A673 (cell line): ENCODE data around the gene SOS1.

ENCODE experiments used
- EZH2 ChIP-seq: fragments of 200-600 bp; sonication (generic); IDR thresholded peaks from 2 replicates; pipeline ENCODE4 v1.6.1; 2017; ENCODE audit warnings: borderline replicate concordance, low read depth, mild to moderate bottlenecking, mixed read lengths, antibody characterized with exemption, low read length; ENCODE audit not compliant: poor library complexity, severe bottlenecking
- TF ChIP-seq, protein P1 (sequence below): fragments of 300-800, 200-600 bp; sonication (generic); conservative IDR thresholded peaks from 2 replicates; pipeline ENCODE4 v1.5.1; 2017; ENCODE audit warnings: low read depth, mild to moderate bottlenecking, antibody characterized with exemption, low read length, moderate library complexity, mixed read lengths

- TF ChIP-seq, protein P1, sequence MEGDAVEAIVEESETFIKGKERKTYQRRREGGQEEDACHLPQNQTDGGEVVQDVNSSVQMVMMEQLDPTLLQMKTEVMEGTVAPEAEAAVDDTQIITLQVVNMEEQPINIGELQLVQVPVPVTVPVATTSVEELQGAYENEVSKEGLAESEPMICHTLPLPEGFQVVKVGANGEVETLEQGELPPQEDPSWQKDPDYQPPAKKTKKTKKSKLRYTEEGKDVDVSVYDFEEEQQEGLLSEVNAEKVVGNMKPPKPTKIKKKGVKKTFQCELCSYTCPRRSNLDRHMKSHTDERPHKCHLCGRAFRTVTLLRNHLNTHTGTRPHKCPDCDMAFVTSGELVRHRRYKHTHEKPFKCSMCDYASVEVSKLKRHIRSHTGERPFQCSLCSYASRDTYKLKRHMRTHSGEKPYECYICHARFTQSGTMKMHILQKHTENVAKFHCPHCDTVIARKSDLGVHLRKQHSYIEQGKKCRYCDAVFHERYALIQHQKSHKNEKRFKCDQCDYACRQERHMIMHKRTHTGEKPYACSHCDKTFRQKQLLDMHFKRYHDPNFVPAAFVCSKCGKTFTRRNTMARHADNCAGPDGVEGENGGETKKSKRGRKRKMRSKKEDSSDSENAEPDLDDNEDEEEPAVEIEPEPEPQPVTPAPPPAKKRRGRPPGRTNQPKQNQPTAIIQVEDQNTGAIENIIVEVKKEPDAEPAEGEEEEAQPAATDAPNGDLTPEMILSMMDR: no peak
- no peak for TF ChIP-seq EZH2
These were observed 169.1 kb downstream of the SOS1 start for GRCh38 chr2:38951766-38952165.
